NB4 (cell line): ENCODE results near the gene ZFP30.

Experiments used
- DNase-seq: peaks from one replicate; pipeline ENCODE4 v3.0.0; 2010; ENCODE audit warnings: low read depth
- H3K4me3 ChIP-seq: one replicate; pipeline ENCODE4 v1.5.1; 2011; ENCODE audit warnings: mild to moderate bottlenecking, low read depth, low read length, moderate library complexity
- CTCF ChIP-seq: IDR thresholded peaks from one replicate; pipeline ENCODE4 v1.5.1; 2012; ENCODE audit warnings: low read depth, low read length
- MAX ChIP-seq: IDR thresholded peaks from 2 replicates; pipeline ENCODE4 v1.6.1; 2011; ENCODE audit warnings: low read depth, low read length
- MYC ChIP-seq: IDR thresholded peaks from 2 replicates; pipeline ENCODE4 v1.6.1; 2011; ENCODE audit warnings: low read depth, low read length
- POLR2A ChIP-seq: IDR thresholded peaks from 2 replicates; pipeline ENCODE4 v1.6.1; 2011; ENCODE audit warnings: mild to moderate bottlenecking; ENCODE audit not compliant: insufficient read length; ENCODE audit errors: extremely low read depth

The ZFP30 gene

GRCh38 chr19:37583340-37583739, 71.9 kb downstream of the ZFP30 start:
- no peak for DNase-seq
- H3K4me3 ChIP-seq: no peak overlapping the region
- peak; percentile 8 for TF ChIP-seq CTCF
- no peak for TF ChIP-seq POLR2A

GRCh38 chr19:37572203-37572602, 83.1 kb downstream of the ZFP30 start:
- TF ChIP-seq MAX (no peak), CTCF (no peak), MYC (no peak), POLR2A (no peak)
- no peak overlapping the region for H3K4me3 ChIP-seq
- DNase-seq: peak; percentile 28

- TF ChIP-seq MYC: no peak
- no peak for TF ChIP-seq MAX
- TF ChIP-seq CTCF: no peak
- TF ChIP-seq POLR2A: no peak
- H3K4me3 ChIP-seq: no peak overlapping the region
These were observed 89.9 kb downstream of the ZFP30 start for GRCh38 chr19:37565370-37565669.

GRCh38 chr19:37564624-37565369, 90.5 kb downstream of the ZFP30 start:
- no peak for TF ChIP-seq MAX
- TF ChIP-seq CTCF: no peak
- no peak for TF ChIP-seq MYC
- no peak for TF ChIP-seq POLR2A
- no peak overlapping the region for H3K4me3 ChIP-seq

More at GRCh38 chr19:37565370-37565669, 89.9 kb downstream of the ZFP30 start:
- DNase-seq: no peak

More at GRCh38 chr19:37564624-37565369, 90.5 kb downstream of the ZFP30 start:
- peak; percentile 2 for DNase-seq
